HG03064 (cell line): ENCODE data around the gene YTHDC2.
A peak's percentile ranks its signal among the peaks of the same experiment; 100 is the strongest.
"Not testable (repeated sequence)": the region's sequence is repeated elsewhere in the genome, so short reads cannot be mapped to it uniquely, and the experiment has no call there.

Experiments
- ATAC-seq: cut with Tn5 transposase; IDR thresholded peaks from one replicate; pipeline ENCODE4 v1.9.1; 2021; ENCODE audit warnings: low read depth; ENCODE audit not compliant: unreplicated experiment

YTHDC2 gene

DNA sequence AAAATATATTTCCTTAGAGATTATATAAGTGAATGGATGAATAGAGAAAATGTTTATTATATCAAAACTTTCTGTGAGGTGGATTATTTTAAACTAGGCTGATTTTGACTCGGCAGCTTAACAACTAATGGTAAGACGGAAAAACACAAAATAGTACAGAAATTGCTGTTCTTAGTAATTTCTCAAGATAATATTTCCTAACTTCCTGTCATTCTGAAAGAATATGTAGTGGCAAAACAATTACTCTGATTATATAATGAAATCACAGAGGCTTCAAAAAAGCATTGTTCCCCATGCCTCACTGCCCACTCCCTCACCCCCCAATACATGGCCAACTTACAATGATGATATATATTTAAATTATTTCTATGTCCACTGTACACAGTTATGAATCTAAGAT, 85.4 kb downstream of the YTHDC2 start:
- no peak for ATAC-seq

DNA sequence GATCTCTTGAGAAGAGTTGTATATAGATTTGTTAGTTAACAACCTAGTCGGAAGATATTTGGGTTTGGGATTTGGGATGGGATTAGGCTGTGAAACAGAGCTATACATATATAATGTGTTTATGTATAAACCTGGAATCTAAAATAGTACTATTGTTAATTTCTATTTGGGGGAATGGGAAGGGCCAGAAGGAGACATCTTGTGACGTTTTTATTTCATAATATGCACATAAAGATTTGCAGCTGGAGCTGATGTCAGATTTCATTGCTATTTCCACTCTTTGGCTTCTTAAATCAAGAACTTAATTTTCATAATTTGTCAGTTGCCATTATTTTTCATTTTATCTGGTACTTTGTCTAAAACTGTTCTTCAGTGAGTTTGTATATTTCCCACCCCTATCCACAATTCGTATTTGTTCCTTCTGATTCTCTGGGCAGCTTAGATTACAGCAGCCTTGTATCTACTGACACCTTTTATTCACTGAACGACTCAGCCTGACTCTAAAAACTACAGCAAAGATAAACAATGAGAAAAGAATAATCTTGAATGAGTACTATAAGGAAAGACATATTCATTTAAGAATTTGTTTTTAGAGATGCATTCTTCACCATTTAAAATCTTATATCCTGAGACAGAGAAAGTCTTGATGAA, 86.9 kb downstream of the YTHDC2 start:
- ATAC-seq = no peak

DNA sequence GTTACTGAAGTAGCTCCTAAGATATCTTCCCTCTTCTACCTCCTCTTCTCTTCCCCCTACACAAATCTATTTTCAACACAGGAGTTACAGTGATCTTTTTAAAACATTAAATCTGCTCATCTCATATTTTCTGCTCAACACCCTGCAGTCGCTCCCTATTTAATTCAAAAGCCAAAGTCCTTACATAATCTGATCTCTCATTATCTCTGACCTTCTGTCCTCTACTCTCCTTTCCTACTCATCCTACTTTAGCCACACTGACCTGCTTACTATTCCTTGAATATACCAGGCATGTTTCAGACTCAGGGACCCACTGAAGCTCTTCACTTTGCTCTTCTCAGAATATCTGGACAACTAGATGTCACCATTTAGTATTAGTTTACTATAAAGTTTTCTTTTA, 87.9 kb downstream of the YTHDC2 start:
- ATAC-seq = no peak

DNA sequence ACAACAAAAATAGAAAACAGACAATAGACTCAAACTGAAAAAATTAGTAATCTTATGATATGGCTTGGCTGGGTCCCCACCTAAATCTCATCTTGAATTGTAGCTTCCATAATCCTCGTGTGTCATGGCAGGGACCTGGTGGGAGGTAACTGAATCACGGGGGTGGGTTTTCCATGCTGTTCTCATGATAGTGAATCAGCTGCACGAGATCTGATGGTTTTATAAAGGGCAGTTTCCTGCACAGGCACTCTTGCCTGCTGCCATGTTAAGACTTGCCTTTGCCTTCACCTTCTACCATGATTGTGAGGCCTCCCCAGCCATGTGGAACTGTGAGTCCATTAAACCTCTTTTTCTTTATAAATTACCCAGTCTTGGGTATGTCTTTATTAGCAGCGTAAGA, 89.8 kb downstream of the YTHDC2 start:
- not testable (repeated sequence) for ATAC-seq

DNA sequence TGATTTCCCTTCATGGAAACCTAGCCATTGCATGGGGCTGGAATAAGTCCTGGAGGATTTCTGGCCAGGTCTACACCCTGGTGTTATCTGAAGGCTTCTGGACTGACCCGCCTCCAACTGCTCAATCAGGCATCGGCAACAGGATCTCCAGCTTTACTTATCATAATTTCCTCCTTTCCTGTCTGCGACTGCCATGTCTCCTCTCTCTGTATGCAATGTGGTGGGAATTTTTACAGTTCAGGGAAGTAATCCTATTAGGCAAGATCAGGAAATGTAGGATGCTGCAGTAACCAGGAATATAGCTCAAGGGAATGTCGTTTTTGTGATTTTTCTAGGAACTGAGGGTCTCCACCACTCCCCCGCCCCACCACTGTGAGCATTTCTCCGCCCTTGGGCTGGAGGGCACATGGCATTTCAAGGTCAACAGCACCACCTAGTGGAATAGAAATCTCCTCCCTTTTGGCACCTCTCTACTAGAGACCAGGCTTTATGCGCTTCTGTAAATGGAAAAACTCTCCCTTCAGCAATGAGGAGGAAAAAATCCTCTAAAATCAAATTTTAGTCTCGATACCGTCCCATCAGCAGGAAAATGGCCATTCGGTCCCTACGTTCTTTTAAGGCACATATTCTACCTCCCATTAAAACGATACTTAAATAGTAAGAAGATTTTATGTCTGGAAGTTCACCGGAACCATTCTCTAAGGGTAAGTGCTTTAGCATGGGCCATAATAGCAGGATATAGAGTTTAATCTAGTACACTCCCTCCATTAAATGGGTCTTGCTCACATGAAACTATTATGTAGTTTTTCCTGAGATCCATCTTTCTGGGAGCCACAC, 93.0 kb downstream of the YTHDC2 start:
- peak; percentile 90 for ATAC-seq

DNA sequence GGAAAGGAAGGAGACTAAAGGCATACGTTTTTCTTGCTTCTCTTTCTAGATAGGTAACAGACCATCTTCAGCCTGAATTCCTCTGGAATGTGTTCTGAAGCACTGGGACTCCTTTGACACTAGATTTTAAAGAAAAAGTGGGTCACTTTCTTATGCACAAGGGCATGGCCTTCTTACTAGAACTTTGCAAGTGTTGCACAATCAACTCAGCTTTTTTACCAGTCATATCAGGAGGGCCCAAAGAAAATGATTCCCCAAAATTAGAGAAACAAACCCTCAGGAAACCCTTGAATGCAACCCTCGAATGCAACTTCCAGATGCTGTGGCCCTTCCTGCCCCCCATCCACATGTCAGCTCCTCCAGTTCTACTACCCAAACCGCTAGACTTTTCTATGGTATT, 93.9 kb downstream of the YTHDC2 start:
- no peak for ATAC-seq

DNA sequence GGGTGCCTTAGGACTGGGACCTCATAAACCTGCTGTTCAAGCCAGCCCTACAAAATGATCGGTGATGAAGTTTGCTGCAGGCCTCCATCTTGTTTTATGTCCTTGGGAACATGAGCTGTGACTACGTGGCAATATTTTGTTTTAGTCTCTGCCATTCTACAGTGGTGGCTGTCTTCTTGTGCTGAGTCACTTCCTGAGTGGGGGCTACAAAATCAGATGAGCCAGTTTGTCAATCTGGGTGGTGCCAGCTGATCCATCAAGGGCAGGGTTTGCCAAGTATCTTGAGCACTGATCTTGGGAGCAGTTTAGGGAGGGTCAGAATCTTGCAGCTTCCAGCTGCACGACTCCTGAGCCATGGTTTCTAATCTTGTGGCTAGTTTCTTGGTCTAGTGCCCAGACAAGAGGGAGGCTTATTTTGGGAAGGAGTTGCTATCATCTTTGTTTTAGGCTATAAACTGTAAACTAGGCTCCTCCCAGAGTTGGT, 94.7 kb downstream of the YTHDC2 start:
- ATAC-seq = no peak

DNA sequence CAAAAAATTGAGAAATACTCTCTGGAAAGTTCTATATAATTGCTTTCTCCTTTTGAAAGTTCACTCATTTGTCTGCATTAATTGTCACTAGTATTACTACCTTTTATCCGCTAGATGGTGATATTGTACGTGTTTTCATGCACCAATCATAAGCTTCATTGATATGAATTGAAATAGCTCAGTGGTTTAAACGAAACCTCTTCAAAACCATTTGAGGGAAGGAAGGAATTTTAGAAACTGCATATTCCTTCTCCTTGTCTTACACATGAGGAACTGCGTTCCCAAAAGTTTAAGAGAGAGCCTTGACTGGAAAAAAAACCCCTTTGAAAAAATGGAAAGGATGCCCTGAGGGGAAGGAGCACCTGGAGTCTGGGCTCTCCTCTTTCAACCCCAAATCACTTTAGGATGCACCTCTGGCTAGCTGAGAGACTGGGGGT, 98.6 kb downstream of the YTHDC2 start:
- ATAC-seq = no peak

DNA sequence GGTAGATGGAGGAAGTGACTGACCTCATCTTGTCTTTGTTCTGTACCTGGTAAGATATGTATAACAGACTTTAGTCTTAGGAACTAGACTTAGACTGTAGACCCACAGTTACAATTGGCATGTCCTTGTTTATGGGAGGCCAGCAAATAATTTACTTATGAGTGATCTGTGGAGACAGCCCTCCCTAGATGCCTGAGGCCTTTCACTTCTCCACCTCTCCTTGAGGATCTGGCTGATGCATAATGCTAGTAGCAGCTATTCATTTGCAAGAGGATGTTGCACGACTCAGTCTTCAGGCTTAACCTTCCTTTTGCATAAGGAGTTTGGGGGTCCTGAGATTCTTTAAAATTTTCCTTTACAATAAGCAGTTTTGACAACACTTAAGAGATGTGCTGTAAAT, 100.7 kb downstream of the YTHDC2 start:
- no peak for ATAC-seq

DNA sequence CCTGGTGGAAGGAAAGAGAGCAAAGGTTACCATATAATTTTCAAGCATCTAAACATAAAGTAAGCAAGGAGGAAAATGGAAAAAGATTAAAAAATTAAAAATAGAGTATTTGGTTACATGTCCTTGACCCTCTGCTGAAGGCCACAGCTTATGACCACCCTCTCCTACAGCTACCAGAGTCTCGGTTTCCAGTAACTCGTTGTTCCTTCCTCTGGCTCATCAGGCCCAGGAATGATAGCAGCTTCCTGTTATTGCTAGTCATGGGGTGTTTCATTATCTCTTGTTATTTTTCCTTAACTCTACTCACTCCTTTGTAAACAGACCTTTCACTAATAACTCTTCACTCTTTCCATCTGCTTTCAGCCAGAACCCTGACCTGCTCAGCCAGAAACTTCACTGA, 102.2 kb downstream of the YTHDC2 start:
- ATAC-seq = no peak

DNA sequence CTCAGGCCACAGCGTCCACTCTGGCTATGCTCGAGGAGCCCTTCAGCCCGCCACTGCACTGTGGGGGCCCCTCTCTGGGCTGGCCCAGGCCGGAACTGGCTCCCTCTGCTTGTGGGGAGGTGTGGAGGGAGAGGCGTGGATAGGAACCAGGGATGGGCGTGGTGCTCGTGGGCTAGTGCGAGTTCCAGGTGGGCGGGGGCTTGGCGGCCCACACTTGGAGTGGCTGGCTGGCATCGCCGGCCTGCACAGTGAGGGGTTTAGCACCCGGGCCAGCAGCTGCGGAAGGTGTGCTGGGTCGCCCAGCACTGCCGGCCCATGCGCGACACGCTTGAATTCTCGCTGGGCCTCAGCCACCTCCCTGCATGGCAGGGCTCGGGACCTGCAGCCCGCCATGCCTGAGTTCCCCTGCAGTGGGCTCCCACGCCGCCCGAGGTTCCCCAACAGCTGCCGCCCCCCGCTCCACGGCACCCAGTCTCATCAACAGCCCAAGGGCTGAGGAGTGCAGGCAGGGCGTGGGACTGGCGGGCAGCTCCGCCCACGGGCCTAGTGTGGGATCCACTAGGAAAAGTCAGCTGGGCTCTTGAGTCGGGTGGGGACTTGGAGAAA, 103.8 kb downstream of the YTHDC2 start:
- ATAC-seq = no peak

DNA sequence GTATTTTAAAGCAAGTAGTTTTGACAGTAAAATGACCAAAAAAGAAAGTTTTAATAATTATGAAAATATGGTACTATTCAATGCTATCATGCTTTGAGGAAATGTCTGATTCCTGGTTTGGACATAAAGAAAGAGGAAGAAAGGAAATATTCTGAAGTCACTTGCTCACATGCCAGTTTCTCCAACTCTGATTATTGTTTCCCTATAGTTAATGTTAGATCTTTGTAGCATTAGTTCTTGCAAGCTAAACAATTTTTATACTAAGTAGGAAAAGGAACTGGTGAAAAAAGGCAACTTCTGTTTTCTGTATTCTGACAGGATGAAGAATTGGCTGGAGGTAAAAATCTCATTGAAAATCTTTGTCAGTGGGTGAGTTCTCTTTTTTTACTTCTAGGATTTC, 119.5 kb downstream of the YTHDC2 start:
- ATAC-seq = no peak

DNA sequence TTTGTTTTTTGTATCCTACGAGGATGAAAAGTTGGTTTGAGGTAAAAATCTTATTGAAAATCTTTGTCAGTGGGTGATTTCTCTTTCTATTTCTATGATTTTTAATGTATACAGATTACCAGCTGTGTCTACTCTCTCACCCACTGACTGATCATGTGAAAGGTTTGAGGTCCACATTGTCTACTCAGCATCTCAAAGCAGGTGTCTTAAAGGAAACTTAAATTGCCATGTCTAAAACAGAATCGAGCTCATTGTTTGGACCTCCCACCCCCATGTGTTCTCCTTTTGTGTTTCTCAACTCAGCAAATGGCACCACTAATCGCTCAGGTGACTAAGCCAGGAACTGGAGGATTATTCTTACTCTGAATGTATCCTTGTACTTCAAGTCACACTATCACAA, 121.5 kb downstream of the YTHDC2 start:
- ATAC-seq = no peak

DNA sequence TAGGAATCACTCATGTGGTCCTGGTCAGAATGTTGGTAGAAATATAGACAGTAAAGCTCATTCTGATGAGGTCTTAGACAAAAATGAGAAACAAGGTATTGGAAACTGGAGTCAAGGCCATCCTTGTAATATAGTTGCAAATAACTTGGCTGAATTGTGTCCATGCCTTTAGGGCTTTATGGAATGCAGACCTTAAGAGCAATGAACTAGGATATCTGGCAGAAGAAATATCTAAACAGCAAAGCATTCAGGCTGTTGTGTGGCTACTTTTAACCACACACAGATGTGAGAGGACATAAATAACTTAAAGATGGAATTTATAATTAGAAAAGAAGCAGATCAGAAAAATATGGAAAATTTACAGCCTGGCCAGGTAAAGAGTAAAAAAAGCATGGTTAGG, 128.2 kb downstream of the YTHDC2 start:
- no peak for ATAC-seq
